ENCODE measurements around the gene HUS1.
"Not testable (repeated sequence)": the region's sequence is repeated elsewhere in the genome, so short reads cannot be mapped to it uniquely, and the experiment has no call there.

The HUS1 gene

DNA sequence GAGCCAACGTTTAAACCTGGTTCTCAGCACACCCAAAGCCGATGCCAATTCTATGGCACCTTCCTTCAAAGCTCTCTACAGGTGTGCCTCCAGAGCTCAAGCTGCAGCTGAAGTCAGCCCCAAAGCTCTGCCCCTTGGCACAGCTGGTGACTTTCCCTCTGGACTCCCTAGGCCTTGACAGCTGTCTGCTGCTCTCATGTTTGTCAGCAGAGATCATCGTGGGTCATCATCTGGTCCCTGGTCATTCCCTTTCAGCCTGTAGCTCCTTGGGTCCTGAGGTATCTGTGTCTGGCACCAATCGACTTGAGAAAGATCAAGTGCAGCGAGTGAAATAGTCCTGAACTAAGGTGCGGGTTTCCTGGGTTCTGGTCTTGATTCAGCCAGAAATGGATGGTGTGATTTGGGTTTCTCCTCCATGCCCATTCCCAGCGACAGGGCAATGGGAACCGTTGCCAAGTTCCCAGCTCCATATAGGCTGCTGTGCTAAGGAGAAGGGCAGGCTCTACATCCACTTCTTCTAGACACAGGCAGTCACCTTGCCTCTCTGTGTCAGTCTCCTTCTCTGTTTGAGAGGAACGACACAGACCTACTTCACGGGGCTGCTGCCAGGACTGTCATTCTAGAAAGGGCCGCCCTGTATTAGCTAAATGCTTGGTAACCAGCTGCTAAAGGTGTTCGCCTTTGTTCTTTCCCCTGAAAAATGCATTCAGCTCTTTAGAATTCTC lies 34.7 kb downstream of the HUS1 start:
- no peak for DNase-seq (ENCODE audit: low spot score)

DNA sequence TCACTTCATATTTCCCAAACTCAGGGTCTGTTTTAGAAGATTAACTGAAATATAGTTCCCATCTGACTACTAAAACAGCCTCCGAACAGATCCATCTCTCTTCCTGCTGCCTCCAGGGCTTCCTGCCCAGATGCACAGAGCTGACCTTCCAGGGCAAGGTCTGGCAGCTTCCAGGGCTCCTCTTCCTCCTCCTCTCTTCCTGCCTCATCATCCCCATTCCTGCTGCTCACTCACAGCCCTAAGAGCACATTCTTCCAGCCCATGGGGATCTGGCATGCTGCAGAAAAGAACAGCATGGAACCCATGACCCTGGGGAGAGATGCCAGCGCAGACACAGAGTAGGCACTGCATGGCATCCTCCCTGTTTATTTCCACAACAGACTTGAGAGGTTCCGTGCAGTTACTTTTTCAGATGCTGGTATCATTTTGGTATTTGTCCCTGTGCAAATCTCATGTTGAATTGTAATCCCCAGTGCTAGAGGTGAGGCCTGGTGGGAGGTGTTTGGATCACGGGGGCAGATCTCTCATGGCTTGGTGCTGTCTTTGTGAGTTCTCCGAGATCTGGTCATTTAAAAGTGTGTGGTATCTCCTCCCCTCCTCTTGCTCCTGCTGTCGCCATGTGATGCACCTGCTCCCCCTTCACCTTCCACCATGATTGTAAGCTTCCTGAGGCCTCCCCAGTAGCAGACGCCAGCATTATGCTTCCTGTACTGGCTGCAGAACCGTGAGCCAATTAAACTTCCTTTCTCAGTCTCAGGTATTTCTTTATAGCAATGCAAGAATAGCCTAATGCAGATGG lies 35.5 kb downstream of the HUS1 start:
- DNase-seq (ENCODE audit: low spot score) = peak; percentile 28

DNA sequence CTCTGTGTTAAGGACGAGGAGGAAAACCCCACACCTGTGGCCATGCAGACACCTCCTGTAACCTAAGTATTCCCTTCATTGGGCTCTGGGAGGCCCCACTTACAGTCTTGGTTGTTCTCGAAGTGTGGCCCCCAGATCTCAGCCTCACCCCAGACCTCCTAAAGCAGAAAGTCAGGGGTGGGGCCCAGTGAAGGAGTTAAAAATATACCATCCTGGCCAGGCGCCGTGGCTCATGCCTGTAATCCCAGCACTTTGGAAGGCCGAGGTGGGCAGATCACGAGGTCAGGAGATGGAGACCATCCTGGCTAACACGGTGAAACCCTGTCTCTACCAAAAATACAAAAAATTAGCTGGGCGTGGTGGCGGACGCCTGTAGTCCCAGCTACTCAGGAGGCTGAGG lies 36.8 kb downstream of the HUS1 start:
- DNase-seq (ENCODE audit: low spot score) = not testable (repeated sequence)

DNA sequence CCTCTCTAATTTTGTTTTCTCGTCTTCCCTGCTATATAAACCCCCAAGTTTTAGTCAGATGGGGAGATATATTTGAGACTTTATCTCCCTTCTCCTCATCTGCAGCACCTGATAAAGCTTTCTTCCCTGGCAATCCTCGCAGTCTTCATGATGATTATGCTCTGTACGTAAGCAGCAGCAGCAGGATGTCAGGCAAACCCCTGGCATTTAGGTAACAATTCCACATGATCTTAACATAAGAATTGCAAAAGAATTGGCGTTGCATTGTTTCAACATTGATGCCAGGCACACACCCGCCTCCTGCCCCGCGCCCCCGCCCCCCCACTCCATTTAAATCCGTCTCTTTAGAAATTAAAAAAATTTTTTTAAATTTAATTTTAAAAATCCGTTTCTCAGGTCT lies 37.3 kb downstream of the HUS1 start:
- no peak for DNase-seq (ENCODE audit: low spot score)

DNA sequence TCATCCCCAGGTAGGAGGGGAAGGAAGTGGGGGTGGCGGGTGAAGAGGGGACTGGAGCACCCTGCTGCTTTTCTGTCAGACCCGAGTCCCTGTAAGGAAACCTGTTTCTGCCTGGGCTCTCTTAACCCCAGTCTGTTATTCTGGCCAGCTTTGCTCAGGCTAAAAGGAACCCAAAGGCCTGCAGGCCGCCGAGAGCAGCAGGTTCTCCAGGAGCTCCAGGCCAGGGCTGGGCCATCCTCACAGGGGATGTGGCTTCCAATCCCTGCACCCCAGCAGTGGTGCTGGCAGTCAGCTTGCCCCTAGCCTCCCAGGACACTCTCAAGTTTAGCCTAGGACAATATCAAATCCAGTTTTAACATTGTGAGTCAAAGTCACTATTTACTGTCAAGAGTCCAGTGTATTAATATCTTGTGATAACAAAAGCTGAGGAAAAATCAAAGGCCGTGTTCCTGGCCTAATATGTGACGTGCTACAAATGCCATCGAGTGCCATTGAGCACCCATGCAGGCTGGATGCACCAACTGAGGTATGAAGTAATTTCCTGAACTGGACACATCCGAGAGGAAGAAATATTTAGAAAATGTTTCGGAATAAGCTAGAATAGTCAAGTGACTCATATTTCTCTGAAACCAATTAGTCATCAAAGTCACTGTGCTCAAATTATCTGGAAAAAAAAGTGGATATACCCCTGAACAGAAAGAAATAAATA lies 38.1 kb downstream of the HUS1 start:
- peak; percentile 94 for DNase-seq (ENCODE audit: low spot score)

DNA sequence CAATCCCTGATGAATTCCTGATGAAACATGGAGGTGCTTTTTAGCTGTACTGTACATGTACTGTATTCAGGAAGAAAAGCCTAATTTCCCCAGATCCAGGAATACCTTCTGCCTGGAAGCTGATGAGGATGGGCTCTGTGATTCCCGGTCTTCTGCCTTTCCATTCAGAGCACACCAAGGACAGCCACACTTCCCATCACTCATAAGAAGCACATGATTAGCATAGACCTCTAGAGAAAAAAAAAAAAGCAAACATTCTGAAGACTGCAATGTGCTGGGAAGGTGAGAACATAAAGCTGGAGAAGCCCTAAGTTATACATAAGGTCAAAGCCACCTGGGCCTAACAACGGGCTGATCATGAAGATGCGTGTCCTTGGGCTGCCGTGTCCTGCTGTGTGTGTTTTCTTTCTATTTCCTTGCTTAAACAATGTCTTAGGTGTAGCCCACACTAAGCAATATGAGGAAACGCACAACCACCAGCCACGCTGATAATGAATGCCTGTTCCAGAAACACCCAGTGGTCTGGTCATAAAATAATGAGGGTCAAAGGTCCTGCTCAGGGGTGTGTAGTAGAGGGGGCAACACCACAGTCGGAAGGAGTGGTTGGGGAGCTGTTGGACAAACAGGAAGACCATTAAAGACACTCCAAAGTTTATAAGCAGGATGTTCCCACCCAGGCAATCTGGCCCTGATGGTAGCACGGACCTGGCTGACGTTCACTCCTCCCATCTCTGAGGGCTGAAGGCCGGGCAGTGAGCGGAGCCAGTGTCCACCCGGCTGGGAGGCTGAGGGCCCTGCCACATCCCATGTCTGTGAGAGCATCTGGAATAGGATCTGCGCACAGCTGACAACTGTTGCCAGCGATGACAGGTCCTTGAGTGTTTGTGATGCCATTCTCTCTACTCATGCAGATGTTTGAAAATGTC lies 39.1 kb downstream of the HUS1 start:
- peak; percentile 56 for DNase-seq (ENCODE audit: low spot score)

DNA sequence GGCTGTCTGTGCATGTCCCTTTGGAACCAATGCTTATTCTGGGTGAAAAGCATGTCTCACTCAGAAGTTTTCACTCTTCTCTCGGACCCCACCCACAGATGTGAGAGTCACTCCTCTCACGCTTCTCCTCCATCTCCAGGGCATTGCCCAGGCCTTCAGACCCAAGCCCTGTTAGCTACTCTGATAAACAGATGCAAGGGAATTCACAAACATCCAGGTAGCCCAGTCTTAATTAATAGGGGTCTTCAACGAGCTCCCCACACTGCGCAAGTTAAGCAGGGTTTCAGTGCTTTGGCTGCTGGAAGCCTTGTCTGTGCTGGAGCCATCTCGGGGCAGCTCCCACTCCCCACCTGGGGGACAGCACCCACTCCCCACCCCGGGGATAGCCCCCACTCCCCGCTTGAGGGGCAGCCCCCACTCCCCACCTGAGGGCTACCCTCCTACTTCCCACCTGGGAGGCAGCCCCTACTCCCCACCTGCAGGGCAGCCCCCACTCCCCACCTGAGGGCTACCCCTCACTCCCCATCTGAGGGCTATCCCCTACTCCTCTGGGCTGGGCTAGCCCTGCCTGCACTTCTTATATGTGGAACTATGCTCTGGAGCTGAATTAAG lies 39.9 kb downstream of the HUS1 start:
- DNase-seq (ENCODE audit: low spot score) = no peak

DNA sequence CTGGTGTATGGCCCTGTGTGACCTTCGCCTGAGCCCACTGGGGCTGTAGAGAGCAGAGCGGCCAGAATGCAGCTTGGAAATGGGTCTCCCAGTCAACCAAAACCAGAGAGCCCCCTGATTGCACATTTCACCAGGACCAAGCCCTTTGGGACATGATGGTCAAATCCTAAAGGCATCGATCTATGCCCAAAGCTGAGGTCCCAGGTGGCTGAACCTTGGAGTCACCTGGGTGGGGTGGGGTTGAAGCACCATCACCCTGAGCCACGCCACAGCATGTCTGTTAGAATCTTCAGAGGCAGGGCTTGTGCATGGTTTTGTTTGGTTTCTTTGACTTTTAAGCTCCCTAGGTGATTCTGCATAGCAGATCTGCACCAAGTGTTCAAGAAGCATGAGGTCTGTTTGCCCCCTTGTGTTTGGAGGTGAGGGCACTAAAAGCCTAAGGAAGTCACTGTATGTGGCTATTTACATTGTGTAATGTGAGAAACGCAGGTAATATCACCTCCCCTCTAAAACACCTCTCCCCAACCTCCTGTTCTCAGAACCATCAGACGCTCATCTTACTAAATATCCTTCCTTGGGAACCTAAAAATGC lies 40.7 kb downstream of the HUS1 start:
- DNase-seq (ENCODE audit: low spot score) = no peak

DNA sequence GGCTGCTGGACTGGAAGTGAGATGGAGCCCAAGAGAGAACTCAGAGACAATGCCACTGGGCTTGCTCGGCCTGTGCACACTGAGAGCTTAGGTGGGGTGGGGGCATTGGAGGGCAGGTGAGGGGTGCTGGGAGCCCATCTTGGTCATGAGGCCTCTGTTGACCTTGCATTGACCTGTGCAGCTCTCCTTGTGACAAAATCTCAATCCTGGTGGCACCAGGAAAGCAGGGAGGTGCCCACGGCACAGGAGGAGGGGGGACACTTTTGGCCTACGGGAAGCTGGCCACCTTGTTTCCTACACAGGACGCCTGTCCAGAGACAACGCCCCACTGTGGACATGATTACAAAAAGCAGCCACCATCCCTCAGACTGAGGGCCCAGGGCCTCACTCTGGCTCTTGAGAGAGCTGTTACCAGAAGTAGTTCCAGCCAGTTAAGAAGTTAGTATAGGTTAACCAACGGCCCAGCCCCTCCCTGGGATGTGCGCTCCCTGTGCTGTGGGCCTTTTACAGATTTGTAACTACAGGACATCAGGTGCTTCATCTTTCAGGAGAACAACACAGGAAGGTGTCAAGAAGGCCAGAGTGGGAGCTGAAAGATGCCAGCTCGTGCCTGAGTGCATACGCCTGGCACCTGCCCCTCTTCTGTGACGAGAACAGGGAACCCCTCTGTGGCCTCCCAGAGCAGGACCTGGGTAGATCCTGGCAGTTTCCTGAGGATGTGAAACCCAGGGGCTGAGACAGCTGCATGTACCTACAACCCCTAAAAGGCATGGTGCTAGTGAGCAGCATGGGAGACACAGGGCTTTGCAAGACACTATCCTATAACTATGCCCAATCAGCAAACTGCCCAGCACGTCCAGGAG lies 41.5 kb downstream of the HUS1 start:
- DNase-seq (ENCODE audit: low spot score) = no peak

DNA sequence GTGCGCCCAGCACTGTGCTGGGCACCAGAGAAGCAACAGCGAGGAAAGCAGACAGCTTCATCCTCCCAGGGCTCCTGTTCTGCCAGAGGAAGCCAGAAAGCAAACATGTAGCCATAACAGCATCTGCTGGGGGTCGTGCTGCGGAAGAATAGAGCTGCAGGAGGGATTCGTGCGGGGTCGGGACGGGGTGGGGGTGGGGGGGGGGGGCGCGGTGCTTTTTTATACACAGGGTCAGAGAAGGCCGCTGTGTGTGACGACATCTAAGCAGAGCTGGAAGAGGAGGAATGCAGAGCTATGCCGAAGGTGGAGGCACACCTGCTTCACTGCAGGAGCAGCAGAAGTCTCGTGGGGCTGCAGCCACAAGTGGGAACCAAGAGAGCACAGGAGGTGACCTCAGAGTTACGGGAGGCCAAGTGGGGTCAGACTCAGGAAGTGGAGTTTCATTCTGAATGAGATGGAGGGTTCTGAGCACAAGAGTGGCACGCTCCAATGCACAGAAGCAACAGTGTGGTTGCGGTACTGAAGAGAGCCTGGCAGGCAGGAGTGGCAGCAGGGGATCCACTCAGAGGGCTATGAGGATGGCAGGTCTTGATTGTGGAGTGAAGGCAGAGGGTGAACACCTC lies 42.2 kb downstream of the HUS1 start:
- no peak for DNase-seq (ENCODE audit: low spot score)

DNA sequence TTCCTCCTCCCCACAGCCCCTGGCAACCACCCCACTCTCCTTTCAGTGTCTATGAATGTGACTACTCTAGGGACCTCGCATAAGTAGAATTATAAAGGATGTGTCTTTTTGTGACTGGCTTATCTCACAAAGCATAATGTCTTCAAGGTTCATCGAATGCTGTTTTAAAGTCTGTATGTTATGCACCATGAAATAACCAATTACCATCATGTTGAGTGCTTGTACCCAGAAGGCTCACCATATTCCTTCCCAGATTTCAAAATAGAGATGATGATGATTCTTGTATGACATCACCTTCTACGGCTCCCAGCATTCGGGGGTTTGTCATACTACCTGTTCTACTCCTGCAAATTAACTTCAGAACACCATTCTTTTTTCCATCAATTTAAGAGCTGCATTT lies 43.1 kb downstream of the HUS1 start:
- DNase-seq (ENCODE audit: low spot score) = no peak

DNA sequence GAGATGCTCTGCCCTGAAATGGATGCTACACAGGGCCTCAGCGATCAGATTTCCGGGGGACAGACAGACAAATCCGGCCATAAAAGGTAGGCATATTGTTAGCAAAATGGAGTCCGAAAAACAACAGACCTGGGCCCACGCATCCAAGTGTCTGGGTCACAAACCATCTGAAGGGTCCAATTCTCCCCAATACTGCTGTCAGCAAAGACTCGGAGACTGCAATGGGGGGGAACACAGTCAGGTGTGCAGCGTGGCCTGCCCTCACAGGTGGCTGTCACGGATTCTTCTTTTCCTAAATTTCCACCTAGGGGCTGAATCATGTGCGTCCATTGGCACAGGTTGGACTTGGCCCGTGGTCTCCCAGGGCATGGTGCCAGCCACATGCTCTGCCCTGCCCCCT lies 44.1 kb downstream of the HUS1 start:
- DNase-seq (ENCODE audit: low spot score) = no peak

DNA sequence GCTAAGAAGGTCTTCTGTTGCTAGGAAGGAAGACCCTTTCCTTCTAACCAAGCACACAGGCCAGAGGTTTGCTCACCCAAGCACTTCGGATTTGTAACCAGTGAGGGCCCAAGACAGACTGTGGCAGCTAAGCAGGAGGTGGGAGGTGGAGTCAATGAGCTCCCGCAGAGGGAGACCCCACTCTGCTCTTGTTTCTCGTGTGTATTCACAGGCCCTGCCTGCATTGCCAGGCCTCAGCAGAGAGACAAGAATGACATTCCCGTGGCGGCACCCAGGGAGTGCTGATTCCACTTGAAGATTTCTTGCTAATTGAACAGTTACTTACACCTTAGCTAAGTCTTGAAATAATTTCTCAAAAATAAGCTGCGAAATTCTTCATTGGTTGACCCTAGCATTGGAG lies 44.6 kb downstream of the HUS1 start:
- no peak for DNase-seq (ENCODE audit: low spot score)

DNA sequence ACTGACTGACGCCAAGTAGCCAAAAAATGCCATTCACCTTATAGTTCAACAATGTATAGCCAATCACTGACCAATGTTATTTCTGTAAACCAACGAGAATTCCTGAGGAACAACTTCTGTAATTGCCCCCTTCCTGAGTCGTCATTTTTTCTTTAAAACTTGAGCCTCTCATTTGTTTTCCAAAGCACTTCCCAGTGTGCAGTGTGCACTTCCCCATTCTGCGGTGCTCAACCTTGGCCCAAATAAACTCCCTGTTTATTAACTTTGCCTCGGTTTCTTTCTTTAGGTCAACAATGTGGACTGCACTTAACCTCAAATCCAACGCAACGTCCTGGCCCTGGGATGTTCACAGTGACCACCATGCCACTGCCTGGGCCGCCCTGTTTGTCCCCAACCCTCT lies 46.2 kb downstream of the HUS1 start:
- DNase-seq (ENCODE audit: low spot score) = no peak

DNA sequence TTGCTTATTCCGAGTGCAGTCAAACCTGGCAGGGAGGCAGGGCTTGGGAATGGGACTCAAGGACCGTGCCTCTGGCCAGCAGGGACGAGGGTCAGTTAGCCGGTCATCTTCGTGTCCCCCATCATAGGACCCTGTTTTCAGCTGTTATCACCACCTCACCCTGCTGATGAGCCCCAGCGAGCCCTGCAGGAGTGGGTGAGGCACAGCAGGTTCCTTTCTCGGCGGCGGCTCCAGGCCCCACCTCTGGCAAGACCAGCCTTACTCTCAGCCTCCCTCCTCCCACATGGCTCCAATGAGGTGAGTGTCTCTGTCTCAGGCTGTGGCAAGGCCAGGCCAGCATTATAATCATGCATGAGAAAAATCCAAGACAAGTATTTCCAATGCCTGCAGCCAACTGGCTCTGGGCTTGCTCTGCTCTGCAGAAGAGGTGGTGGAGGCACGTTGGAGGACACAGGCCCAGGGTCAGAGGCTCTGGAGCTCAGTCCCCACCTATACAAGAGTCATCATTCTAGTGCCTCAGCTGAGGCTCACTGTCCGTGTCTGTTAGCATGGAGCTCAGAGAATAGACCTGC lies 46.9 kb downstream of the HUS1 start:
- DNase-seq (ENCODE audit: low spot score) = no peak

DNA sequence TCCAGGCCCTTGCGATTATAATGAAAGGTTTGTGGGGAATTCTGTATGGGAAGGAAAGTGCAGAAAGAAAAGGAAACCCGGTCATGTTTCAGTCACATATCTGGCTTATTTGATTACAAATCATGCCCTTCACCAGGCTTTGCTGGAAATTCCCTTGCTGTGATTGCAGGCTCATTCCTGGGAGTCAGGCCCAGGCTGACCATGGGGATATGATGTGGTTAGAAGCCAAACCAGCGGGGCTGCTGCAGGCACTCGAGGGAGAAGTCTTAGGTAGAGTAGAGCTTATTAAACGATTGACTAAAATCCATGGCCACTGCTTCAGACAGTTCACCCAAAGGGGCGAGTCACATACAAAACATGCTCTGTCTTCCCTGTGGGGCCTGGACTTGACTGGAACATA lies 47.4 kb downstream of the HUS1 start:
- no peak for DNase-seq (ENCODE audit: low spot score)

DNA sequence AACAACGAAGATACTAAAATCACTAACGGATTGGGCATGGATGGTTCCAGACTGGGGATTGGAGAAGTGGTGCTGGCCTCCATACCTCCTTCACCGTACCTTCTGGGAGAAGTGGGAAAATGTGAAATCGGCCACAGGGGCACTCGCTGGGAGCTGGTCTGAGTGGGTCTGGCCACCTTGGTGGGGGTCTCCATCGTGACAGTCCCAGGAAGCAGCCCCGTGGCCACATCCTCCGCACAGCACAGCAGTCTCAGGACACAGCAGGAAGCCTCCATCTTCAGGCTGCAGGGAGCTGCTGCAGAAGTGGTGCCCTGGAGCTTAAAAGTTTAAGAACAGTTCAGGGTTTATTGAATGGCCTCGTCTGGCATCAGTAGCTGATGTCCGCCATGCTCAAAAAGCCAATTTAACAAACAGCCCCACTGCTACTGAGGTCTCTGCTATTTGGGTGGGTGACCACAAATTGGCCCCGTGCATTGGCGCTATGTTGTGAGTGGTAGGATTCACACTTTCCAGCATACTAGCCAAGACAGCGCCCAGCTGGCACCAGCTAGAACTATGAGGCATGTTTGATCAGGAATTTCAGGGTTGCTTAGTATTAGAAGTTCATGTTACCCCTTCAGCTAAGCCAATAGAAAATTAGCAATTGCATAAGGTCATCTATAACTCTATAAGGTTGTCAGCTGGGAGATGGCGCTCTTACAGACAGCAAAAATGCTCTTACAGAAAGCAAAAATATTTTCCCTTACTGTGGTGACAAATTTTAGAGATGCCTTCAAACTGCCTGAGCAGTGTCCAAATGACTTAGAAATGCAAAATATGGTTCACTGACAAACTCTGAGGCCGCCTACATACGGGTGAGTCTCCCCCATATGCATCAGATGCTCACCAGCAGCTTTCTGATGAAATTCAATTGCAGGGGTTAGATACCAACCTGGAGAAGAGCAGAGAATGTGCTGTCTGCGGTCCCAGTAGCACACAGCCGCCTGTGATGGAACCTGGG lies 48.1 kb downstream of the HUS1 start:
- no peak for DNase-seq (ENCODE audit: low spot score)

DNA sequence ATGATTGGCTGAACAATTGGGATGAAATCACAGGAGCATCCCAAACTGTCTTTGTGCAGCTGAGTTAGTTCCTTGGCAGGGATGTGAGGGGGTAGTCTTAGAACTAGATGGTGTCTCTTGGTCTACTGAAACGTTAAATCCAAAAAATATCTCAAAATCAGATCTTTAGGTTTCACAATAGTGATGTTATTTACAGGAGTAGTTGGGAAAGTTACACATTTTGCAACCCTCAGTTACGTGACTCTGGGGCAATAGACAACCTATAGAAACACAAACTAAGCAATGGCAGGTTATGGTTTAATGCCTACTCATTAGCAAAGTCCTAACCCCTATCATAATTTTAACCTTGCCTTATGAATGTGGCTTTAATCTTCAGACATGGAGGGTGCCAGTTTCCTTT lies 55.1 kb downstream of the HUS1 start:
- DNase-seq (ENCODE audit: low spot score) = no peak
